ENCODE measurements around the gene IFT74.

GRCh38 chr9:26949637-26950069 lies 6.6 kb upstream of the IFT74 start:
- no peak for TF ChIP-seq CTCF (IDR thresholded peaks at IDR 0.05)
- TF ChIP-seq POLR2A (IDR thresholded peaks at IDR 0.05) = no peak
